ENCODE data around the gene PDIA5.
A peak's percentile ranks its signal among the peaks of the same experiment; 100 is the strongest.

Gene PDIA5

DNA sequence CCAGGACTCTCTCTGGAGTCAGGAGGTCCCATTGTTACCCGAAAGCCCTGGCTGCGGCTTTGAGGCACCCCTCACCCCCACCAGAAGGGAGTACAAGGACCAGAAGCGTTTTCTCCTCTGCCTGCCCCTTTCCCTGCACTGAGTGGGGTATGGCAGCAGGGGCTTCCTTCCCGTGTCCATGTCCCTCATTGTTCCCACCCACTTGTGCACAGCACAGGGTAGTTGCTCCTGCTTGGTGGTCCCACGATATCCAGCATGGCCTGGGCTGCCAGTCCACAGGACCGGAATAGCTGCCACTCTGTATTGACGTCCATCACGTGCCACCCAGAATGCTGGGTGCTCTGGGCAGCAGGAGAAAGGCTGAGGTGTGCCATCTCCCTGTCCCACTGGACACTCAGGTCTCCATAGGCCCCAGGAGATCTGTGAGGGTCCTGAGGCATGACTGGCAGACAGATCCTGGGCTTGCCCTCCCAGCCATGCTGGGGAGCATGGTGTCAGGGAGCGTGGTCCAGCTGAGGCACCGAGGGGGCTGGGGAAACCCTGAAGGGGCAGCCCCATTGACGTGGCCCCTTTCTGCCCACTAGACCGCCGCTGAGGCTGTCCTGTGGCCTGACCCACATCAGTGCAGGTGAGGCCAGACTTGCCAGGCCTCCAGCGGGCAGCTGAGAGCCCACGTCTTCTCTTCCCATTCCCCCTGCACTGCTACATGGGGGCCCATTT, 89.6 kb downstream of the PDIA5 start:
- DNase-seq (ENCODE audit: low spot score): no peak
- TF ChIP-seq, protein P1, sequence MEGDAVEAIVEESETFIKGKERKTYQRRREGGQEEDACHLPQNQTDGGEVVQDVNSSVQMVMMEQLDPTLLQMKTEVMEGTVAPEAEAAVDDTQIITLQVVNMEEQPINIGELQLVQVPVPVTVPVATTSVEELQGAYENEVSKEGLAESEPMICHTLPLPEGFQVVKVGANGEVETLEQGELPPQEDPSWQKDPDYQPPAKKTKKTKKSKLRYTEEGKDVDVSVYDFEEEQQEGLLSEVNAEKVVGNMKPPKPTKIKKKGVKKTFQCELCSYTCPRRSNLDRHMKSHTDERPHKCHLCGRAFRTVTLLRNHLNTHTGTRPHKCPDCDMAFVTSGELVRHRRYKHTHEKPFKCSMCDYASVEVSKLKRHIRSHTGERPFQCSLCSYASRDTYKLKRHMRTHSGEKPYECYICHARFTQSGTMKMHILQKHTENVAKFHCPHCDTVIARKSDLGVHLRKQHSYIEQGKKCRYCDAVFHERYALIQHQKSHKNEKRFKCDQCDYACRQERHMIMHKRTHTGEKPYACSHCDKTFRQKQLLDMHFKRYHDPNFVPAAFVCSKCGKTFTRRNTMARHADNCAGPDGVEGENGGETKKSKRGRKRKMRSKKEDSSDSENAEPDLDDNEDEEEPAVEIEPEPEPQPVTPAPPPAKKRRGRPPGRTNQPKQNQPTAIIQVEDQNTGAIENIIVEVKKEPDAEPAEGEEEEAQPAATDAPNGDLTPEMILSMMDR (IDR thresholded peaks at IDR 0.05; ENCODE audit: extremely low read depth, missing control alignments): no peak

DNA sequence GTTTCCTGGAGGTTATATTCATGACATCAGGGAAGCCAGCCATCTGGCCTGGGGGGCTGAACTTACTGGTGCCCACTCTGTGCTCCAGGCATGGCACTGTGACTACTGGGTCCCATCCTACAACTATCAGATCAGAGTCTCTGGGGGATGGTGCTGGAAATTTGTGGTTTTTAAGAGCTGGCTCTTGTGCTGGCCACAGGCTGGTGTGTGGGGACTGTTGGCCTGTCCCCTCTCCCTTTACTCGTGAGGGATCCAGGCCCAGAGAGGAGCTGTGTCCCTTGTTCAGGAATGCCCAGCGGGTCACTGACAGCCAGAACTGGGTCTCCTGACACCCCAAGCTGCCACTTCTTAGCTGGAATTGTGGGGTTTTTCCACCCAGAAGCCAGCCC, 90.4 kb downstream of the PDIA5 start:
- DNase-seq (ENCODE audit: low spot score): no peak
- TF ChIP-seq, protein P1 (IDR thresholded peaks at IDR 0.05; ENCODE audit: extremely low read depth, missing control alignments): no peak

DNA sequence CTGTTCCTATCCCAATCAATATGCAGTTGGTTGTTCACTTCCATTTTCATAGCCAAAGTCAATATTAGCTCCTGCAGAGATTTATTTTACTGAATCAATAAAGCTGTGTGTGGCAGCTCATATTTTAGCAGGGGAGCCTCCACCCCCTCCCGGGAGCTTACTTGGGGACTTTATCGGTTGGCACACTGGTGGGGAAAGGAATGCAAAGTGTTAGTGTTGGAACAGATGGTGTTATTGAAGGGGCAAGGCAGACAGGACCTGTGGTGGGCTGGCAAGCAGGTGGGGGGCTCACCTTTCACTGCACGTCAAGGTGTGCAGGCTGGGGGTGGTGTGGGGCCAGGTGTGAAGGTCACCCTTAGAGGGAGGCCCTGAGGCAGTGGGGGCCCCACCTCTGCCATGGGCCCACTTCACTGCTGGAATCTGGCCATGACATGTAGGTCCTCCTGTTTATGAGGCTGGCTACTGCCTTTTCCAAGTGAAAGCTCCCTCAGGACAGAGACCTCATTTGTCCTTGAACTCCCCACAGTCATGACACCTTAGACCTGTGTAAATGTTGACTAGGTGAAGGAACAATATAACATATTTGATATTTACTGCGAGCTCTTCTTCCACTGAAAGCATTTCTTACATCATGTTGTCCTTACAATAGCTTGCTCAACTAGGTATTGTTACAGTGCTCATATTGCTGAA, 90.9 kb downstream of the PDIA5 start:
- TF ChIP-seq, protein P1 (IDR thresholded peaks at IDR 0.05; ENCODE audit: extremely low read depth, missing control alignments): no peak
- DNase-seq (ENCODE audit: low spot score): no peak

DNA sequence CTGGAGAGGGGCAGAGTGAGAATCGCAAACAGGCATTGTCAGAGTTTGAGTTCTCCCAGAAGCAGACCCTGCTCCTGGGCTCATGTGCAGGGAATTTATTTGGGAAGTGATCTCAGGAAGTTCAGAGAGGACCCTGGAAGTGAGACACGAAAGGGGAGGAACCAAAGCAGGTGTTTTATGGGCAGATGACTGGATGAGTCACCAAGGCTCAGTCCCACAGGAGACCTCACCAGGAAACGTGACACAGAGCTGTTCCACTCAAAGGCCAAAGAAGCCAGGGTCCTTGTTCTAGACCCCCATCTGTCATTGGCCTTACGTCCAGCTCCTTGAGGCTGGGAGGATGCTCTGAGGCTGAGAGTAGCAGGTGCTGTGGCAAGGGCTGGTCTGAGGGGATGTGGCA, 91.5 kb downstream of the PDIA5 start:
- no peak for DNase-seq (ENCODE audit: low spot score)
- TF ChIP-seq, protein P1 (IDR thresholded peaks at IDR 0.05; ENCODE audit: extremely low read depth, missing control alignments): no peak

DNA sequence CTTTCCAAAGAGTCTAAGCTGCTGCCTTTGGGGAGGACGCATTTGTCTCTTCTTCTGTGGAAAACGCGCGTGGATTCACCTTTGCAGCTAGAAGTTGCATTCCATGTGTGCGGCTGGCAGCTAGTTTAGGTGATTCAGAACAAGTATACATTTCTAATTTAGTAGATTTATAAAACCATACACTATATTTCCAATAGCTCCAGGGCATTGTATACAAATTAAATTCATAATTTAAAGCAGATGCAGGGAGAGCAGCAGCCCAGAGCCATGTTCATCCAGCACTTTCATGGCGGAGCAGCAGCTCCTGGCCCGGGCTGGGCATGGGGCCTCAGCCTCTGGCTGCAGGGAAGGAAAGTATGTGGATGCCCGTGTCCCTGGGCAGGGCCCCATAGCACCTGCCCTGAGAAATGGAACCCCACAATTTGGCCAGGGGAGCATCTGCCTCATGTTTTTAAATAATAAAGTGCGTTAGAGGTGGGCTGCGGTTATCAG, 92.1 kb downstream of the PDIA5 start:
- TF ChIP-seq, protein P1 (IDR thresholded peaks at IDR 0.05; ENCODE audit: extremely low read depth, missing control alignments): no peak
- no peak for DNase-seq (ENCODE audit: low spot score)

DNA sequence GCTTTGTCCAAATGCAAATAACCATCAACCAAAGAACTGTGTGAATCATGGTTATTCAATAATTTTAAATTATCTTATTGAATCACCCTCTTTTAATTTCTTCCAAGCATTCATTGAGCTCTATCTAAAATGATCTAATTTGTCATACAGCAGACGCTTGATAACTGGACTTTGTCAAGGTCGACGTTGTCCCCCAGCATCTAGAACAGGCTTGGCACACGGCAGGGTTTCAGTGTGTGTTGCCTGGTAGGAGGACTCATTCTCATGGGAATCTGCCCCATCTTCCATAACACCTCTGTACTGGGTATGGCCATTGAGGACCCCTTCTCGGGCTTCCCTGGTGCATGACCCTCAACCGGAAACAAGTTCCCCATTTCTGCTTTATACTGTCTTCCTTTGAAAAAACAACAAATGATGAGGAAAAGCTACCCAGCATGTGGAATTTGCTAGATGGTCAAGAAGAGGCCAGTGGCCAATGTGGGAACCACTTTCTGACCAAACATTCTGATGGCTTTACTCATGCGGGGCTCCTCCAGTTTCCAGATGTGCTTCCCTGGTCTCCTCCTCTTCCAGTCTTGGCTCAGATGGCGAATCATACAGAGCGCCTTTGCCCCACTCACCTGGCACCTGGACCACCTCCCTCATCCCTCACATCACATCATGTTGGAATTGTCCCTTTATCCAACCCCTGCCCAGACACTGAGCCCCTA, 93.3 kb downstream of the PDIA5 start:
- TF ChIP-seq, protein P1 (IDR thresholded peaks at IDR 0.05; ENCODE audit: extremely low read depth, missing control alignments): no peak
- DNase-seq (ENCODE audit: low spot score): no peak

DNA sequence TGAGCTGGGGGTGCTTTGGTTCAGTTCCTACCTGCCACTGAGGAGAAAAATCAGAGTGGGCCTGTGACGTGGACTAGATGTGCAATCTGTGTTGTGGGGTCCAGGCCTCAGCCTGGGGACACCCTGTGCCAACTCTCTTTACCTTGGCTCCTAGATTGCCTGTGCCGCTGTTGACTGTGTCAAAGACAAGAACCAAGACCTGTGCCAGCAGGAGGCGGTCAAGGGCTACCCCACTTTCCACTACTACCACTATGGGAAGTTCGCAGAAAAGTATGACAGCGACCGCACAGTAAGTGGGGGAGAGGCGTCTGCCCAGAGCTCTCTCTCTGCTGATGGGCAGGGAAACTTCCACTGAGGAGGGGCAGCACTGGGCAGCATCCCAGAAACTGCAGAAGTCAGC, 94.3 kb downstream of the PDIA5 start:
- TF ChIP-seq, protein P1 (IDR thresholded peaks at IDR 0.05; ENCODE audit: extremely low read depth, missing control alignments): no peak
- DNase-seq (ENCODE audit: low spot score): peak; percentile 1

All from GM20000 (cell line).